PFSK-1 (cell line): Measurements from ENCODE around the gene STBD1.

Experiments
- FOXP2 ChIP-seq: optimal IDR thresholded peaks from 2 replicates; pipeline ENCODE3; 2011; ENCODE audit warnings: borderline replicate concordance, control low read depth, inconsistent platforms; ENCODE audit not compliant: insufficient read depth; ENCODE audit errors: extremely low read length, extremely low read depth
- POLR2AphosphoS5 ChIP-seq: IDR thresholded peaks from 2 replicates; pipeline ENCODE4 v1.6.1; 2012; ENCODE audit warnings: low read depth, mild to moderate bottlenecking, control low read depth, low read length, moderate library complexity
- SIN3A ChIP-seq: IDR thresholded peaks from 2 replicates; pipeline ENCODE4 v1.6.1; 2012; ENCODE audit warnings: mild to moderate bottlenecking, low read length, moderate library complexity, borderline replicate concordance; ENCODE audit not compliant: insufficient read depth
- TAF1 ChIP-seq: IDR thresholded peaks from 2 replicates; pipeline ENCODE4 v1.6.1; 2012; ENCODE audit warnings: low read length, control low read depth, borderline replicate concordance; ENCODE audit not compliant: insufficient read depth
- TF ChIP-seq, protein P1 (sequence below), 2 experiments: IDR thresholded peaks; 2 replicates each; pipeline versions ENCODE4 v1.6.1 to v1.8.0; 2011 to 2012; ENCODE audit warnings: low read depth in 2 of 2, low read length in 2 of 2, control low read depth in 1 of 2, inconsistent platforms in 1 of 2, mild to moderate bottlenecking in 1 of 2, moderate library complexity in 1 of 2; ENCODE audit not compliant: insufficient read depth in 1 of 2

The STBD1 gene

DNA sequence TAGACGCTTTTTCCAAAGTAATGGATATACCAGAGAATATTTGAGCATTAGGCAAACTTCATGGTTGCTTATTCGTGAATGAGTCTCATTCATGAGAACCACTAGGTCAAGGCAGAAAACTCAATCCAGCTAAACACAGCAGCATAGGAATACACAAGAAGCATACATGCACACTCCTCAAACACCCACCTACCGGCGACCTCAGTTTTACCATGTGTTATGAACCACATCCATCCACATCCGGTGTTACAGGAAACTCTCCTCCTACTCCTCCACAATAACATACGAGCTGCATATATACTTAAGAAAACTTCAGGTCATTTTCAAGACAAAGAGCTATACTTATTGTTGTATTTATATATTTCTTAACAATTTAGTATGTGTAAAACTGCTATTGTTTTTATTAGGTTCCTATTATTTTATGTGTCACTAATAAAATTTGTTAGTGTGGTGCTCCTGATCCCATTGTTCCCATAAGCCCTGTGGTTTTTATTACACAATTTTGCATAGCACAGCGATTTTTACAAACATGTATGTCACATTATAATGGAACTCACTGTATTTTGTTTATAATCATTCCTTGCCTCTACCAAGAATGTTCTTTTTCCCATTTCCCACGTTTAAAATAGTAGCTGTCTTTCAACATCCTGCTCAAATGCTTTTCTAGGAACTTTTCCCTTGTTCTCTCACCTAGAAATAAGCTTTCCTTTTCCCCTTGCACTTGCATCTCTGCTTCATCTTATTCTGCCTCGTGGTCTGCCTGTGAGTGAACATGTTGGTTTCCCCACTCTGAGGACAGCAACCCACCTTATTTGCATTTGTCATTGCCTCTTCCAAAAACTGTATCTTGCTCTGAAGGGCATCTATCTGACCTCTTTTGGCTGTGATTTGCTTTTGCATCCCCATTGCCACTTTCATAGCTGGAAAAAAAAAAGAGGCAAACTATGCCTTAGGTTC, 48.3 kb downstream of the STBD1 start:
- TF ChIP-seq SIN3A (no peak), POLR2AphosphoS5 (no peak), TAF1 (no peak), FOXP2 (no peak)
- TF ChIP-seq, protein P1, sequence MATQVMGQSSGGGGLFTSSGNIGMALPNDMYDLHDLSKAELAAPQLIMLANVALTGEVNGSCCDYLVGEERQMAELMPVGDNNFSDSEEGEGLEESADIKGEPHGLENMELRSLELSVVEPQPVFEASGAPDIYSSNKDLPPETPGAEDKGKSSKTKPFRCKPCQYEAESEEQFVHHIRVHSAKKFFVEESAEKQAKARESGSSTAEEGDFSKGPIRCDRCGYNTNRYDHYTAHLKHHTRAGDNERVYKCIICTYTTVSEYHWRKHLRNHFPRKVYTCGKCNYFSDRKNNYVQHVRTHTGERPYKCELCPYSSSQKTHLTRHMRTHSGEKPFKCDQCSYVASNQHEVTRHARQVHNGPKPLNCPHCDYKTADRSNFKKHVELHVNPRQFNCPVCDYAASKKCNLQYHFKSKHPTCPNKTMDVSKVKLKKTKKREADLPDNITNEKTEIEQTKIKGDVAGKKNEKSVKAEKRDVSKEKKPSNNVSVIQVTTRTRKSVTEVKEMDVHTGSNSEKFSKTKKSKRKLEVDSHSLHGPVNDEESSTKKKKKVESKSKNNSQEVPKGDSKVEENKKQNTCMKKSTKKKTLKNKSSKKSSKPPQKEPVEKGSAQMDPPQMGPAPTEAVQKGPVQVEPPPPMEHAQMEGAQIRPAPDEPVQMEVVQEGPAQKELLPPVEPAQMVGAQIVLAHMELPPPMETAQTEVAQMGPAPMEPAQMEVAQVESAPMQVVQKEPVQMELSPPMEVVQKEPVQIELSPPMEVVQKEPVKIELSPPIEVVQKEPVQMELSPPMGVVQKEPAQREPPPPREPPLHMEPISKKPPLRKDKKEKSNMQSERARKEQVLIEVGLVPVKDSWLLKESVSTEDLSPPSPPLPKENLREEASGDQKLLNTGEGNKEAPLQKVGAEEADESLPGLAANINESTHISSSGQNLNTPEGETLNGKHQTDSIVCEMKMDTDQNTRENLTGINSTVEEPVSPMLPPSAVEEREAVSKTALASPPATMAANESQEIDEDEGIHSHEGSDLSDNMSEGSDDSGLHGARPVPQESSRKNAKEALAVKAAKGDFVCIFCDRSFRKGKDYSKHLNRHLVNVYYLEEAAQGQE (IDR thresholded peaks at IDR 0.05; ENCODE audit: insufficient read depth in 1 of 2, low read depth in 2 of 2, low read length in 2 of 2), result no peak

DNA sequence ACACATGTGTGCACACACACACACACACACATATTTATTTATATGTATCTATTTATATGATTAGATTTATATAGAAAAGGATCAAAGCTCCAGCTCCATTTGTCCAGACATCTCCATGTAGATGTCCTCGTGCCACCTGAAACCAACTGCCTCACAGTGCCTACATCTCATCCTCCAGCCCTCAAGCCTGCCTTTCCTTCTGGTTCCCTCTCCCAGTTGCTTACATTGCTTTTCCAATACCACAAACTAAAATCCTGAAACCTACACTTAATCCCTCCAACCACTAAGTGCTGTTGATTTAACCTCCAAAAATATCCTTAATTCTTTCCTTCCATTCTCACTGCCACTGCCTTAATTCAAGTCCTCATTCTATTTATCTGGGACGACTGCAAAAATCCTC, 51.4 kb downstream of the STBD1 start:
- TF ChIP-seq POLR2AphosphoS5, result no peak
- TF ChIP-seq FOXP2, result no peak
- TF ChIP-seq TAF1, result no peak
- TF ChIP-seq, protein P1 (IDR thresholded peaks at IDR 0.05; ENCODE audit: insufficient read depth in 1 of 2, low read depth in 2 of 2, low read length in 2 of 2), result no peak
- TF ChIP-seq SIN3A, result no peak
